Fibroblast of the aortic adventitia (primary cell): ENCODE measurements around the gene ZC3HAV1. TPM values are rescaled to one million over a fixed set of nuclear protein-coding genes. Genes with fewer than 3 reads are reported as not detected.

ENCODE experiments used
- DNase-seq: peaks from one replicate; pipeline ENCODE4 v3.0.0-alpha.2; 2010; ENCODE audit warnings: low read depth
- H3K4me3 ChIP-seq: 2 replicates; pipeline ENCODE4 v1.5.1; 2011; ENCODE audit warnings: low read depth, mild to moderate bottlenecking, control low read depth, low read length, moderate library complexity
- total RNA-seq: library from RNA; depleted of rRNA; stranded (reverse); fragments of >200 nt; gene quantifications from 2 replicates; pipeline ENCODE4 v1.2.3, GENCODE V29; 2012; ENCODE audit warnings: low replicate concordance
- TF ChIP-seq, protein P1 (sequence below): IDR thresholded peaks from 2 replicates; pipeline ENCODE4 v1.5.1; 2011; ENCODE audit warnings: mild to moderate bottlenecking, low read length, control low read depth, inconsistent platforms; ENCODE audit not compliant: insufficient read depth

Gene ZC3HAV1
- total RNA-seq, 1 donor: 55.4 TPM

DNA sequence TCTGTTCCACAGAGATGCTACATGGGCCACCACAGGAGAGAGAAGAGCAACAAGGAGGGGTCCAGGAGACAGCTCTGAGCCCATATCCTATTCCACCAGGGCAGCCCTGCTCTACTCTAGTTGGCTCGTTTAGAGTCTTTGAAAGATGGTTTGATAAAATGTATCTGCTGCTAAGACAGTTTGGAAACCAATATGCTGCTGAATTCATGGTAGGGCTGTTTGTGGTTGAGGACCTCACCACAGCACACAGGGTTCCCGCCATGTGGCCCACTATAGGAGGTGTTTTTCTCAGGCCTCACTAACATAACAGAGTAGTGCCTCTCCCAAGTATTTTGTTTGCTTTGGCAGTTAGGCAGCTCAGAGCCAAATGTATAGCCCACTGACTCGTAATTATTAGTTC is 37.8 kb downstream of the ZC3HAV1 start:
- H3K4me3 ChIP-seq: no peak overlapping the region
- TF ChIP-seq, protein P1, sequence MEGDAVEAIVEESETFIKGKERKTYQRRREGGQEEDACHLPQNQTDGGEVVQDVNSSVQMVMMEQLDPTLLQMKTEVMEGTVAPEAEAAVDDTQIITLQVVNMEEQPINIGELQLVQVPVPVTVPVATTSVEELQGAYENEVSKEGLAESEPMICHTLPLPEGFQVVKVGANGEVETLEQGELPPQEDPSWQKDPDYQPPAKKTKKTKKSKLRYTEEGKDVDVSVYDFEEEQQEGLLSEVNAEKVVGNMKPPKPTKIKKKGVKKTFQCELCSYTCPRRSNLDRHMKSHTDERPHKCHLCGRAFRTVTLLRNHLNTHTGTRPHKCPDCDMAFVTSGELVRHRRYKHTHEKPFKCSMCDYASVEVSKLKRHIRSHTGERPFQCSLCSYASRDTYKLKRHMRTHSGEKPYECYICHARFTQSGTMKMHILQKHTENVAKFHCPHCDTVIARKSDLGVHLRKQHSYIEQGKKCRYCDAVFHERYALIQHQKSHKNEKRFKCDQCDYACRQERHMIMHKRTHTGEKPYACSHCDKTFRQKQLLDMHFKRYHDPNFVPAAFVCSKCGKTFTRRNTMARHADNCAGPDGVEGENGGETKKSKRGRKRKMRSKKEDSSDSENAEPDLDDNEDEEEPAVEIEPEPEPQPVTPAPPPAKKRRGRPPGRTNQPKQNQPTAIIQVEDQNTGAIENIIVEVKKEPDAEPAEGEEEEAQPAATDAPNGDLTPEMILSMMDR: no peak
- no peak for DNase-seq

DNA sequence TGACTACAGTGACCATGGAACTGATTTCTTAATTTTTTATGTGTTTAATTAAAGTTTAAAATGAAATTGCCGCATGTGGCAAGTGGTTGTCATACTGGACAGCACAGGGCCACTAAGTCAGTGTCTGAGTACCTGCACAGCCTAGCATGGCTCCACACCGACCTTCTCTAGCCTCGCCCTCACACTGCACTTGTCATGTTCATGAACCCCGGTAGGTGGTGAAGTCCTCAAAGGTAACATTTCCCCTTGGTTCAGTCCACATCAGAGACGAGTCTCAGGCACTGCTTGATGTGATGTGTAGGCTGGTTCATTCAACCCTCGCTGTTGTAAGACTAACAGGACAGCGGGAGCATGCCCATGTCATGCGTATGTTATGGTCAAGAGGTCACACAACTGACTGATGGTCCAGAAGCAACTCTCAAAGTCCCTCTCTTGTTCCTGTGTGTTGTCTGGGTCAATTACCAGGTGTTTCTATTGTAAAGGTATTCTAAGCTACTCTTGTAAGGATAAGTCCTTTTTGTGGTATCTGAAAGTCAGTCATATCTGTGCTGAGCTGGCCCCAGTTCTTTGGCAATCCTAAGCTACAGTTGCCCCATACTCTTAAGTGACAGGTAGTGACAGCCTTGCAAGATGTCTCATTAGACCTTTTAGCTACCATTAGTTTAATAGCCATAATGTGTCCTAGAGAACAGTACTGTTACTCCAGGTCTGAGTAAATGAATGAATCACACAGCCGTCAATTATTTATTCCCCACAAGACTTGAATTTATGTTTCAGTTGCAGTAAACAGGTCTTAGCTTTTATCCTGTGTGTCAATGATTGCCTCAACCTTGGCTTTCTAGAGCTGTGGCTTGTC is 40.7 kb downstream of the ZC3HAV1 start:
- TF ChIP-seq, protein P1: no peak
- DNase-seq: no peak
- H3K4me3 ChIP-seq: no peak overlapping the region

DNA sequence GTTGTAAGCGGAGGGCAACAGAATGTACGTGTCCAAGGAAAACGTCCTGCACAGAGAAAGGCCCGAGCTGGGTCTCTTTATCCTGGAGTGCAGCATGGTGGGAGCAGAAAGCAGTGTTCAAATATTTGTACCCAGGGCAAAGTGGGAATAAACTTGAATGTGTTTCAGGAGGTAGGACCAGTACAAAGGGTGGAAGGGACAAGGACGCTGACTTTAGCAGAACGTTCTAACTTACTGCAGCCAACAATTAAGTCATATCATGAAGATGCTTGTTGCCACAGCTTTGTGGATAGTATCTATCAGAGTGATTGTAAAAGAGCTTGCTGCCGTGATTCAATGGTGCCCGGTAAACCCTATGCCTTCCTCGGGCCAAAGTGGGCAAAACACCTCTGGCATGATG is 43.2 kb downstream of the ZC3HAV1 start:
- TF ChIP-seq, protein P1: no peak
- DNase-seq: no peak
- no peak overlapping the region for H3K4me3 ChIP-seq

DNA sequence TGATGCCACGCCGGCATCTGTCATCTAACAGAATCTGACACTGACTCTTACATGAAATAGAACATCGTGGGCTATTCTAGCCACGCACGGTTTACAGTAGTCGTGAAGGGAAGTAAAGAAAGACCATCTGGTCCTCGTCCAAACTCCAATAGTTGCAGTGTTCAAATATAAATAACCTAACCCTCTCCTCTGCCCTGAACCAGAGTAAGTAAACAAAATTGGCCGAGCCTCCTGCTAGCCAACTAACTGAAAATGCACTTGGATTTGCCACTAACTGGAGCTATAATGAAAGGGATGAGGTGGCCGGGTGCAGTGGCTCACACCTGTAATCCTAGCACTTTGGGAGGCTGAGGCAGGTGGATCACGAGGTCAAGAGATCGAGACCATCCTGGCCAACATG is 44.2 kb downstream of the ZC3HAV1 start:
- TF ChIP-seq, protein P1: no peak
- no peak overlapping the region for H3K4me3 ChIP-seq
- no peak for DNase-seq

DNA sequence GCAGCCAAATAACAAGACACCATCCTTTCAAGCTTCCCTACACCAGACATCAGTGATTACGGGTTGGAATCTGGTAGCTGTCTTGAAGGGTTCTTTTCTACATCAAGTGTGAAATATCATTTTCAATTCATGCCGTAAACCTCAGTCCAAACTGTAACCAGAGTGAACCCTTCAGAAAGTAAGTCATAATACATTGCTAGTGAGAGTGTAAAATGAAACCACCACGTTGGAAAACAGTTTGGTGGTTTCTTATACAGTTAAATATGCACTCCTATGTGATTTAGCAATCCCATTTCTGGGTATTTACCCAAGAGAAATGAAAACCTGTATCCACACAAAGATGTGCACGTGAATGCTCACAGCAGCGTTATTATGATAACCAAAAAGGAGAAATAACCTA is 48.1 kb downstream of the ZC3HAV1 start:
- no peak for DNase-seq
- TF ChIP-seq, protein P1: no peak

DNA sequence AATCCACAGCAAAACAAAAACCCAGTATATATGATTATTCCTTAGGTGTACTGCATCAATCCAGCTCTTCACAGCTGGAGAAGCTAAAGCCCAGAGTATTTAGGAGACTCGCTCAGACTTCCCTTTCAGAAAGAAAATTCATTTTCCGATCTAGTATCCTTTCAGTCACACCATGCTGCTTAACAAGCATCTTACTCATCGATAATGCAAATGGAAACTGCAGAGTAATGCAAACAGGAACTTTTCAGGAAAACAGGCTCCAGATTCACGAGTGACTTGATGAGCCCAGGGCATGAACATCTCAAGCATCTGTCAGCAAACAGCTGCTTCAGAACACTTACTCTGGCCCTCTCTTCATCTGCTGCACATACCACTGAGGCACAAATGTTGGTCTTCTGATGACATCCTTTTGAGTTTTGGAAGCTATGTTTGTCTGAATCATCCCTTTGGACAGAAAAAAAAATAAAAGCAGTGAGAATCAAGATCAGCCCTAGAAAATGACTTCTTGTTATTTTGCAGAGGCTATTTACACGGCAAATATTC is 48.8 kb downstream of the ZC3HAV1 start:
- H3K4me3 ChIP-seq: no peak overlapping the region
- no peak for DNase-seq
- TF ChIP-seq, protein P1: no peak

More for the DNA sequence above, 48.1 kb downstream of the ZC3HAV1 start:
- H3K4me3 ChIP-seq: no peak overlapping the region
